GM18511 (cell line): ENCODE results near the gene CREB3.

Experiments used
- ATAC-seq: cut with Tn5 transposase; IDR thresholded peaks from one replicate; pipeline ENCODE4 v1.9.1; 2021; ENCODE audit warnings: mild to moderate bottlenecking, moderate library complexity; ENCODE audit not compliant: unreplicated experiment

The CREB3 gene

DNA sequence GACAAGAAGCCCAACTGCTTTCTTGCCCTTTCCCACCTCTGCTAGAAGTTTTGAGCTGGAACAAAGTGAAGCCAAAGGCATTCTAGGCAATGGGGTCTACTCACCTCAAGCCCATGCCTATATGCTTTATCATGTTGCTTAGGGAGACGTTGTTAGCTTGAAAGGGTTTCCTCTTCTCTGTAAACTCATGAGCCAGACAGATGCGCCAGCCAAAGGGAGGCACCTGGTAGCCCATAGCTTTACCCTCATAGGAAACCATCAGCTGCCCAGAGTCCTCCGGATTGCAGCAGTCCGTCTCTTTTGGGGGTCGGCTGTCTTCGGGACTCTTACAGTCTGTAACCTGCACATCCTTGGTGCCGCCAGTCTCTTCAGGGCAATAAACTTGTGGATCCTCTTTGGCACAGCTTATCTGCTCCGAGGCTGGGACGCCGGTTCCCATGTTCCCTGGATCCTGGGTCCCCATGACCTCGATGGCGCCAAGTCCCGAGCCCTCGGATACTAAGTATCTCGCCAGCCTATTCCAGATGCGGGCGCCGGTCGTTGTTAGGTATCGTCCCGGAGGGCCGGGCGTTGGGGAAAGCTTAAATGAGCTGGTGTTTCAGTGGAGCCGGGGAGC, 15.9 kb downstream of the CREB3 start:
- ATAC-seq, result no peak

DNA sequence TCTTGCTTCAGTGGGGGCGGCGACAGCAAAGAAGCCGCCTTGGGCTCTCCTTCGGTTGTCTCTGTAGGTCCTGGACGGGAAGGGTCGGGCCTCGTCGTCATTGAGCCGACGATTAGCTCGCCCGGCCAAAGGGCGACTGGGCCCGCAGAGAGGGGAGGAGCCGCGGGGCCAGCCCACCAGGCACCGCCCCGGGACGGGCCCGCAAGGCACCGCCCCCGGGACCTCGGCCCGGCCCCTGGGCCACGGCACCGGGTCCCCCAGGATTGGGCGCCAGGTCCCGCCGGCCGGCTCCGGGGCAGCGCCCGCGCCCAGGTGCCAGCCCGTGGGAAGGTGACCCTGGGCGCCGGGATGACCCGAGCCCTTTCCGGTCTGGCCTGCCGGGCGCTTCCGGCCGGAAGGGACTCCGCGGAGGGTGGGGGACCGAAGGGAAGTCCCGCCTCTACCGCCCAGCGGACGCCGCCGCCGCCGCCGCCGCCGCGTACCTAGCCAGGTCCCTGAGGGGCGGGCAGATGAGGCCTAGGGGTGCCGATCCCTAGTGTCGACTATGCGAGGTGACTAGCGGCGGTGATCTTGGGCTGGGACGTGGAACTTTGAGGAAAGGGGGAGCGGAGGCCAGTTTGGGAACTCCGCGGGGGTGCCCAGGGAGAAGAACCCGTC, 16.5 kb downstream of the CREB3 start, which contains the start of the genes GBA2 and RGP1:
GBA2 (minus strand) TSS at position 371 of the 657 bp plus-strand sequence. CDS start 524 bp downstream, outside the sequence.
RGP1 (plus strand) TSS at position 430 of the 657 bp plus-strand sequence. CDS start 469 bp downstream, outside the sequence.
- peak; percentile 87 for ATAC-seq

DNA sequence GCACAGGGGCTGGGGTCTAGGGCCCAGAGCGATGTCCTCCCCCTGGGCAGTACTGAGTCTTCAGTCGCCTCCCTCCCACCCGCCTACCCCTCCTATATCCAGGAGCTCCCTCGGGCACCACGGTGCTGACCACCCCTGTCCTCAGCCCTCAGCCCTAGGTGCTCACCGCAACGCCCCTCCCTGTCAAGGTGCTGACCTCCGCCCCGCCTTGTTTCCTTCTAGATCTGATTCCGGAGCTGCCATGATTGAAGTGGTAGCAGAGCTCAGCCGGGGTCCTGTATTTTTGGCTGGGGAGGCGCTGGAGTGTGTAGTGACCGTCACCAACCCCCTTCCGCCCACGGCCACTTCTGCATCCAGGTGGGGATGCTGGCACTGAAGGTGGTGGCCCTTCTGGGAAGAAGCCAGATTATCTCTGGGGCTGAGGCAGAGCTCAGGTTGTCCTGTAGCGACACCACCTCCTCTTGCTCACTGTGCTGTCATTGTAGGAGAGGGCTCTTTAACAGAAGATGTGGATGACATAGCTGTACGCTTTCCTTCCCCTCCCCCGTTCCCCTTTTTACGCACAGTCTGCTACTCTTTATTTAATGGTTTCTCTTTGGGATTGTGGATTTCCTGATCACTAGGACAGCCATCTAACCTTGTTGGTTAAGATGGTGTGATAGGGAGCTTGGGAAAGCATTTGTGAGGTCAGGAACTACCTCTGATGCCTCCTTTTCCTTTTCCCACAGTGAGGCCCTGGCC, 17.2 kb downstream of the CREB3 start:
- peak; percentile 55 for ATAC-seq

DNA sequence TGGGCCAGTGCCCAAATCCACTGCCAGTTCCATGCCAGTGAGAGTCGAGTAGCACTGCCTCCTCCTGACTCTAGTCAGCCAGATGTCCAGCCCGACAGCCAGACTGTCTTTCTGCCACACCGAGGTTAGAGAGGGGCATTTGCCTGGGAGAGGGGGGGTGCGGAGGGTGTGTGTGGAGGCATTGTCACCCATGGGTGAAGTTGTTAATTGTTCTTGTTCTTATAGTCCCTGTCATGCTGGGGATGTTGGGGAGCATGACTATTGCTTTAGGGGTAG, 17.7 kb downstream of the CREB3 start:
- ATAC-seq, result no peak

DNA sequence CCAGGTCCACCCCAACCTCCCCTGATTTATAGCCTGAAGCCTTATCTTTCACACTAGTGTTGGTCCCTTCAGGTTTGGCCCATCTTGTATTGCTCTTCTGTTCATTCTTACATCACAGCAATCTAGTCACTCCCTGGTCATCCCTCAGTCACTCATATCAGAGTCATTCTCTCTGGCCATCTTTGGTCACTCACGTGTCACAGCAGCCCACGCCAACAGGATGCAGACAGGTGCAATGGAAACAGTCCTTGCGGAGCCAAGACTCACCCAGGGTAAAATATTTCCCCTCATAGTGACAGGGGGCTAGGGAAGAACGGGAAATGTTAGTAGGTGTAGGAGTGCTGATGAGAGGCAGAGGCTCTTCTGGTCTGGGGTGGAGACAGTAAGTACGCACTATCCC, 21.0 kb downstream of the CREB3 start:
- ATAC-seq, result no peak

DNA sequence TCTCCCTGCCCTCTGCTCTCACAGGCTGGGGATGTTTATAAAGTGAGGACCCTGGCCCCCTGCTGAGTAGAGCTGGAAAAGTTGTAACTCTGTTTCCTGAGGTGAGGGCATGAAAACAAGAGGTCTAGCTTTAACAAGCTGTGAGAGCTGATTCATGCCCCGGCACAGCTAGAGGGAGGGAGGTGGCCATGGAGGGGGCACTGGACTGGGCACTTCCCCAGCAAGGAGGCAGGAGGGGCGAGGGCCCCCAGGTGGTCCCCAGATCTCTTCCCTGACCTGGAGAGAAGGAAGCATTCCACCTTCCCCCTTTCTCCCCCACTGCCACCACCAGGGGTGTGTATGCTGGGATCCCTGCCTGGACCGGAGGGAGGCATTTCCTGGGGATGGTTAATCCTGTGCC, 21.8 kb downstream of the CREB3 start, which contains the start of gene MSMP:
MSMP (minus strand) TSS at position 13 of the 400 bp plus-strand sequence. CDS start 147 bp downstream, outside the sequence.
- ATAC-seq, result no peak

DNA sequence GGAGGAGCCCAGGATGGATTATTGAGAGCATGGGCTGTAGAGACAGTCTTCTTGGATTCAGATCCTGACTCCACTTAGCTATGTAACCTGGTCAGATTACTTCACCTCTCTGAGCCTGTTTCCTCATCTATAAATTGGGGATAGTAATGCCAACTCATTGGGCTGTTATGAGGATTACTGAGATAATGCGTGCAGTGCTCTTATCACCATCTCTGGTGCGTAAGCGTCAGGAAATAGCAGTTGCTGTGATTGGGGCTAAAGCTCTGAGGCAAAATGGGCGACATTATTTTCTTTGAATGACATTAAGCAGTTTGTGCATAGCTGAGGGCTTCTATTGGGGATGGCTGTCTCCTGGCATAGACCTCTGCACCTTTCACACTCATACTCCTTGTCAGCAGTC, 22.6 kb downstream of the CREB3 start:
- ATAC-seq, result no peak

DNA sequence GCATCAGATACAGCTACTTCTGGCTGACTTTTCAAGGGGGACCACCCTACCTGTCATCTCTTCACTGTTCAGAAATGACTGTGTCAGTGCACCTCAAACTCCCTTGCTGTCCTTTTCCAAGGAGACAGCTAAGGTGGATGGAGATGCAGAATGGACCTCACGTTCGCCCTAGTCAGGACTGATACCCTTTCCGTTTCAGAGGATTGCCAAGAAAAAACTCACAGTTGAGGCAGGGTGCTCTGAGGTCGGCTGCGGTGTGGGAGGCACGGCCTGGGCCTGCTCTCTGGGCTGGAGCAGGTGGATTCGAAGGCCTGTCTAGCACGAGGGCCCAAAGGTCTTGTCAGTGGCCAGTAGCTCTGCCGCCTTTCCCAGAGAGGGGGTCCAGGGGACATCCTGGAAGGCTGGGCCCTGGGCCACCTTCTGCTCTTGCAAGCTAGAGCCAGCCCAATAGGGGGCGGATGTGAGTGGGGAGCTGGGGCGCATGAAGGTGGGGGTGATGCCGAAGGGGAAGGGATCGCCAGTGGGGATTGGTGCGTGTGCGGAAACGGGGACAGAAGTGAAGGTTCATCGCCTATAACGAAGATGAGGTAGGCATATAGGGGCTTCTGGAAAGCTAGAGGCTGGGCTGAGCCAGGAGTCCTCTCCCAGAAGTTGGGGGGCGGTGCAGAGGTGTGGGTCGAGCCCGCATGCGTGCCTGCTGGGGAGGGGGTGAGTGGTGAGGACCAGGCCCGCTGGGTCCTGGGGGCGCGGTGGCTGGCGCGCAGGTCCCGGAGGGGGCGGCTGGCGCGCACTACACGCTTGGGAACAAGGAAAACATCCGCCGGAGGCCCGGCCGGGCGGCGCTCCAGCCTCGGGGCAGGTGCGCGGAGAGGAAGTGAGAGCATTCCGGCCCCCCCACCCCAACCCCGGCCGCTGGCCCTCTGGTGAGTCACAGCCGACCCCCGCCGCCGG, 24.1 kb downstream of the CREB3 start:
- ATAC-seq, result peak; percentile 73

DNA sequence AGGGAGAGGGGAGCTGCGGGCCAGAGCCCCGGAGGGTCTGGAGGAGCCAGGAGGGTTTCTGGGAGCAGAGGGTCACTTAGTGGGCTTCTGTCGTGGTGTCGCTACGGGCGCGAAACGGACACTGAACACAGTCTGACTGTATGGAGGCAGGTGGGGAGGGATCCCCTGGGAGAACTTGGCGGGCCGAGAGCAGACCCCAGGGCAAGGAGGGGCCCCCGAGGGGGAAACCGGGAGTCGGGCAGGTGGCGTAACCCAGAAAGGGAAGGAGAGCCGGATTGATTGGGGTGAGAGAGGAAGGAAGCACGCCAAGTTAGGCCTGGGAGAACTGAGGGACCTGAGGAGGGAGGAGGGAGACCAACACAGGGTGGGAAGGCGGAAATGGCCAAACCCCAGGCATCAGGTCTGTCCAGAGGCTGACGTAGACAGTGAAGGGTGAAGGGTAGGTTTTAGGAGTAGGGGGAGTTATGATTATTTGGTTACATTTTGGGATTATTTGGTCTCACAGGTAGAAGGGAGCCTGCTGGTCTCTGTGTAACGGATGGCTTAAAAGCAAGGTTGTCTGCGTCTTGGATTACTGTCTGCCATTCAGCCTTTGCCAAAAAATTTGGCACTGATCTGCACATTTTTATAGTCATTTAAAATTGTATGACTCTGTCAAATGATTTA, 24.9 kb downstream of the CREB3 start:
- ATAC-seq, result peak; percentile 54

DNA sequence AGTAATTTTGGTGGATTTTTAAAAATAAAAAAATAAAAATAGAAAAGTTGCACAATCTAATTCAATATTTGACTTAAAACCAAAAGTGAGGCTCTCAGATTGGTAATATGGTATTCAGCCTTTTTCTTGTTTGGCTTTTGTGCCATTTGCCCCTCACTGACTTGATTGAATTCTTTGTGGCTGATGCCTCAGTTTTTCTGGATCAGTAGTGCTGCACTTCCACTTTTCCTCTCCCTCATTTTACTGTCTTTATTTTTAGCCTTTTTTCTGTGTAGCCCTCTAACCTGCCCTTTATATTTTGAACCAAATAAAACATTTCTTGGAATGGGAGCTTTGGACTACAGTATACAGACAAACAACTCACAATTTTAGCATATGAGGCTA, 25.4 kb downstream of the CREB3 start:
- no peak for ATAC-seq

DNA sequence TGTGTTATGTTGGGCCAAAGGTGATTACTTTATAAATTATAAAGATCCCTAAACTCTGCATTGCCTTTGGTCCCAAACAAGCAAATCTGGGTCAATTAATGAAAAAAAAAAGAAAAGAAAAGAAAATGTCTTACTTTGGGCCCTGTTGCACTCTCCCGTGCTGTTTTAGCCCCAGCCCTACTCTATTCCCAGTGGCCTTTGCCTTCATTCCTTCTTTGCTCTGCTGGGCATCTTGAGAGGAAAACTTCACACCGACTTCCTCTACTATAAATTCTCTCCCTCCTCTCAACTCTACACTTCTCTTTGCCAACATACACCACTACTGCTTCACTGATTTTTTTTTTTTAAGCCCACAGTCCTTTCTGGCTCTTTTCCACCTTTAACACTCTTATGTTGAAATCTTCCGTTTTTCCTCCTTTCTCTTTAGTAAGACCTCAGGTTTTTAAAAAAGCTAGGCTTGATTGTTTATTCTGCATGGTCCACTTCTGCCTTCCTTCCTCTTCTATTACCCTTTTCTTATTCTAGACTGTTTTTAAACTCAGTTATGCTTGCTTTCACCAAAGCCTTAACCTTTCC, 26.1 kb downstream of the CREB3 start:
- no peak for ATAC-seq

DNA sequence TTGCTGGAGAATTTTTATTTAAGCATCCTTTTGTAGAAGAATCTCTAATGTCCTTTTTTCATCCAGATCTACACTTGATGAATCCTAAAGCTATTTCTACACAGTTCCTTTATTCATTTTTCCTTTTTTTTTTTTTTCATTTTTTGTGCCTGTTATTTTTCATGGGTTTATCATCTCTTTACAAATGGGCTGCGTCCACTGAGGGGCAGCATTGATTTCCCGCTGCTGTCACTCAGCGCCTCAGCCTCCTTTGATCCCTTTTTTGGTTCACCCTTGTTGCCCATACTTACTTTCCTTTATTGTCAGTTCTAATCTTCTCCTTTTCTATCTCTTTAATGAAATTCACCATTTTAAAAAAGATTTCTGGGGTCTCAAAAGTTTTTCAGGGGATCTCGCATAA, 27.3 kb downstream of the CREB3 start:
- no peak for ATAC-seq

DNA sequence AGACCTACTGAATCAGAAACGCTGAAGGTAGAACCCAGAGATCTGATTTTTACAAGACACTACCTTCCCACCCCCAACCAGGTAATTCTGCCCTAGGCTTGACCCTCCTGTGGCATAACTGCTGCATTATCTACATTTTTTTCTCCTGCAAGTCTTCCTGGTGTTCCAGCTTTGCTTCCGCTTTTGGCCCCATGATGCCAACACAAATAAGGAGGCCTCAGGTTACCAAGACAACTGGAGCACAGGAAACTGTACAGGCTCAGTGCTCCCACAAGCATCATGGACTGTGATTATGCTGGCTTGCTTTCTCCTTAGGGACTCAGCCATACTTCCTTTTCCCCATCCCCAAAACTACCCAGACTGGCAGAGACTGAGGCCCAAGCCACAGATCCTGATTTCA, 28.2 kb downstream of the CREB3 start:
- ATAC-seq, result no peak

DNA sequence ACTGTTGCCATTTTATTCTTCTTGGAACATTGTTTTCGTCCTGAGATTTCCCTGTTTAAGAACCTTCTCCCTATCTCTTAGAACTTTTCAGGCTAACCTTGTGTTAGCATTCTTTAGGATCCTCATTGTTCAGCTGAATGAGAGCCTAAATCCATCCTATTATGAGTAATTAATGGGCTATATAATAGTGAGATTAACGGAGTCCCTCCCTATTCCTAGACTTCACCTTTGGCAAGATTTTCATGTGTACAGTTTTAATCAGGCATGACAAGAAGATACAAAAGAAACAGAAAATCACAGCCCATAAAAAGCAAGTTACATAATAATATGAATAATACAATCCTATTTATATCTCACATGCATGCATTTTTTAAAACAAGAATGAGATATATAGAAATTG, 30.7 kb downstream of the CREB3 start:
- no peak for ATAC-seq

DNA sequence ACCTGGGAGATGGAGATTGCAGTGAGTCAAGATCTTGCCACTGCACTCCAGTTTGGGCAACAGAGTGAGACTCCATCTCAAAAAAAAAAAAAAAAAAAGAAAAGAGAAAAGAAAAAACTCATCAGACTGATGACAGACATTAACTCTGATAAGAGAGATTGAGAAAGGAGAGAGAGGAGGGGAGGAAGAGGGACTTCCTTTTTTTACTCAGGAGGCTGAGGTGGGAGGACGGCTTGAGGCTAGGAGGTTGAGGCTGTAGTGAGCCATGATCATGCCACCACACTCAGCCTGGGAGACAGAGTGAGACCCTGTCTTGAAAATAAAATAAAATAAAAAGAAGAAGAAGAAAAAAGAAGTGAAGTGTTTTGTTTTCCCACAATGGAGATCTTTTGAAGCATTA, 31.3 kb downstream of the CREB3 start:
- ATAC-seq, result no peak

DNA sequence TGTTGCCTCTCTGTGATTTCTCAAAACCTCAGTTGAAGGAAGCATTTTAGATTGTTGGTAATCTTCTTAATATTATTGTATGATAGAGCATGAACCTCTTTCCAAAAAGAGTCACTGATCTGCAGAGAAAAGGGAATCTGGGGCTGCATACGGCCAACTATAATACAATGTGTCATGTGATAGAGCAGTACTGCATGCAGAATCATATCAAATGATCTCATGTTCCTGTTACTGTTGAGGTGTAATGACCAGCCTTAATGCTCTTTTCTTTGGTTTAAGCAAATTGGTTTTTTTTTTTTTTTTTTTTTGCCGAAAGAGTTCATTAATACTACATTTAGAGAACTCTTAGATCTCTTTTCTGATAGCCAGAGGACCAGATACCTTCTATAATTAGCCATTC, 34.5 kb downstream of the CREB3 start:
- ATAC-seq, result no peak

DNA sequence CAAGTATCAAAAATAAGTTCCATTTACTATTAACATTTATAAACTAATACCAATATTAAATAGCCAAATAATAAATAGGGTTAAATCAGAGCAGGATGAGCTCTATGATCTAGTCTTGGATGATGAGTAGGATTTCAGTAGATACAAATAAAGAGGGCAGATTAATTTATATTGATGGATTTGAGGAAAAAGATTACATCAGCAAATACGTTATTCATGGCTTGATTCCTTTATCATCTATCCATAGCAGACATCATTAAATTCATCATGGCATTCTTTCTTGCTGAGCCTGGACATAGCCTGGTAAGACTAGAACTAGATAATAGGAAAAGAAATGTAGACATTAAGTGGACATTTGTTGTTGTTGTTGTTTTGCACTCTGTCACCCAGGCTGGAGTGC, 35.0 kb downstream of the CREB3 start:
- ATAC-seq, result no peak

DNA sequence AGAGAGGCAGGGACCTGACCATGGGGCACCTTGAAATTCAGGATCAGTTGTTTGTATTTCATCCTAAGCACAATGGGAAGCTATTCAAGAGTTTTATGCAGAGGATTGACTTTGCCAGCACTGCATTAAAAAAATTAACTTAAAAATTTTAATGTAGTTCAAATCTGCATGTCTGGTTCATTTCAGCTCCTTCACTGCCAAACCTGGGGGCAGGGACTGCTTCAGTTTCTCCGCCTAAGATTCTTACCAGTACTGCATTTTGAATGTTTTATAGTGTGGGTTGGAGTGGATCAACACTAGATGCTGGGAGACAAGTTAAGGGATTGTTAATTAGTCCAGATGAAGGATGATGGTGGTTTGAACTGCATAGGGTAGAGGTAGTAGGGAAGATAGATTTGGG, 37.3 kb downstream of the CREB3 start:
- no peak for ATAC-seq

DNA sequence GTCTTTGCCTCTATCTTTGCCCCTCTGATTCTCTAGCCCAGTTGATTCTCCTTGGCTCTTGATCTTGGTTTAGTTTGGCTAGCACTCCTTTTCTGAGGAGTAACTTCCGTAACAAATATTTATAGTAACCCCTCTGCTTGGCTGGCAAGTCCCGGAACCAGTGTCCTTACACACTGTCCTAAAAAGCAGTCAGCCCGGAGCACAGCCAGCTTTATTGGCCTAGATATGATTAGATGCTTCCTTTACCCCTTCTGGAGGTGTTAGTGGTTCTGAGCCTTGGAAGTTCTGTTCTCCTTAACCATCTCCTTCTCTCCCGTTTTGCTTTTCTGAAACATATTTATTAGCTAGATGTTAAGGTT, 38.6 kb downstream of the CREB3 start:
- ATAC-seq, result no peak

DNA sequence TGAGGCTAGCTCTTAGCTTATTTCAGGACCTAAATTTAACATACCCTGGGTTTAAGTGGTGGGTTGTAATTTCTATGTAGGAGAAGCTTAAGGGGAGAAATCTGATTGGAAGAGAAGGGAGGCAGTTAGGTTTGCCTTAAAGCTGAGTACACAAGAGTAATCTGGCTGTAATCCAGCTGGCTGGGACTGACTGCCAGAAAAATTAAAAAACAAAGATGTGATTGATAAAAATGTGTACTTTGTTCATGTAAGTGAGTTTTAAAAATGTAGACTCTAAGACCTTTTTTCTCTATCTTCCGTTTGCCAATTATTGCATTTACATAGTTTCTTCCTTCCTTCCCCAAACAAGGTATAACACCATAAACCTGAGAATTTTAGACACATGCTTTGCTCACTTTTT, 39.1 kb downstream of the CREB3 start:
- ATAC-seq, result no peak
